GM10847 (cell line): ENCODE measurements around the gene ANKS1A.

ENCODE experiments used
- POLR2A ChIP-seq: IDR thresholded peaks from 2 replicates; pipeline ENCODE4 v1.6.1; 2011; ENCODE audit not compliant: insufficient read length; ENCODE audit errors: extremely low read depth

ANKS1A gene

GRCh38 chr6:34930221-34930620 lies 41.2 kb downstream of the ANKS1A start:
- TF ChIP-seq POLR2A = no peak

GRCh38 chr6:34934516-34934915 lies 45.5 kb downstream of the ANKS1A start:
- no peak for TF ChIP-seq POLR2A

- no peak for TF ChIP-seq POLR2A
Measured at GRCh38 chr6:34938268-34938667, 49.2 kb downstream of the ANKS1A start.

DNA sequence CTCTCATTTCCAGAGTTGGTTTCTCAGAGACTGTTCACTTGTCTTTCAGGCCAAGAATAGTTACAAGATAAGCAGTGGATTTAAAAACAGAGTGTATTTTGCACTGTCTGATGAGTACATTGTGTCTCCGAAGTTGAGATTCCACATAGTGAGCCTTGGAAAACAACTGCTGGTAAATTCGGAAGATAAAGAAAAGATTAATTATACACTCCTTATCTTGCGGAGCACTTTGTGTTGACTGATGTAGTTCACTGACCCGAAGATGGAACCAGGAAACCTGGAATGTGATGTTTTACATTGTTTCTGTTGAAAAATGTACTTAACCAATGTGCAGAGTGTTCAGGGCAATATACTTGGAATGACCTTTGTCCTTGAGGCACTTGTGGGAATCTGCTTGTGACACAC lies 51.0 kb downstream of the ANKS1A start:
- TF ChIP-seq POLR2A = no peak

DNA sequence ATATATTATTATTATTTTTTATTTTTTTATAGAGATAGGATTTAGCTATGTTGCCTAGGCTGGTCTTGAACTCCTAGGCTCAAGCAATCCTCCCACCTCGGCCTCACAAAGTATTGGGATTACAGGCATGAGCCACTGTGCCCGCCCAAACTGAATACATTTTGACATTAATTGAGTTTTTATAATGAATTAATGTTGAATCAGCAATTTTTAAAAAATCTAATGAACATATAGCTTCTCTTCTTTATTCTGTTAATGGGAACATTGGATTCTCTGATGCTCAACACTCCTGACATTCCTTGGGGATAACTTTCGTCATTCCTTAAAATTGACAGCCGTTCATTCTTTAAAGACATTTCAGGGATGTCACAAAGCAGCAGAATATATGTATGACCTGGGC lies 52.4 kb downstream of the ANKS1A start:
- TF ChIP-seq POLR2A = no peak

GRCh38 chr6:34945317-34945716 lies 56.3 kb downstream of the ANKS1A start:
- no peak for TF ChIP-seq POLR2A

- TF ChIP-seq POLR2A = no peak
Measured at GRCh38 chr6:34947561-34947960, 58.5 kb downstream of the ANKS1A start.

GRCh38 chr6:34949636-34950035 lies 60.6 kb downstream of the ANKS1A start:
- TF ChIP-seq POLR2A = no peak

- TF ChIP-seq POLR2A = no peak
Measured at GRCh38 chr6:34950849-34951248, 61.8 kb downstream of the ANKS1A start.

GRCh38 chr6:34951731-34952130 lies 62.7 kb downstream of the ANKS1A start:
- TF ChIP-seq POLR2A = no peak

DNA sequence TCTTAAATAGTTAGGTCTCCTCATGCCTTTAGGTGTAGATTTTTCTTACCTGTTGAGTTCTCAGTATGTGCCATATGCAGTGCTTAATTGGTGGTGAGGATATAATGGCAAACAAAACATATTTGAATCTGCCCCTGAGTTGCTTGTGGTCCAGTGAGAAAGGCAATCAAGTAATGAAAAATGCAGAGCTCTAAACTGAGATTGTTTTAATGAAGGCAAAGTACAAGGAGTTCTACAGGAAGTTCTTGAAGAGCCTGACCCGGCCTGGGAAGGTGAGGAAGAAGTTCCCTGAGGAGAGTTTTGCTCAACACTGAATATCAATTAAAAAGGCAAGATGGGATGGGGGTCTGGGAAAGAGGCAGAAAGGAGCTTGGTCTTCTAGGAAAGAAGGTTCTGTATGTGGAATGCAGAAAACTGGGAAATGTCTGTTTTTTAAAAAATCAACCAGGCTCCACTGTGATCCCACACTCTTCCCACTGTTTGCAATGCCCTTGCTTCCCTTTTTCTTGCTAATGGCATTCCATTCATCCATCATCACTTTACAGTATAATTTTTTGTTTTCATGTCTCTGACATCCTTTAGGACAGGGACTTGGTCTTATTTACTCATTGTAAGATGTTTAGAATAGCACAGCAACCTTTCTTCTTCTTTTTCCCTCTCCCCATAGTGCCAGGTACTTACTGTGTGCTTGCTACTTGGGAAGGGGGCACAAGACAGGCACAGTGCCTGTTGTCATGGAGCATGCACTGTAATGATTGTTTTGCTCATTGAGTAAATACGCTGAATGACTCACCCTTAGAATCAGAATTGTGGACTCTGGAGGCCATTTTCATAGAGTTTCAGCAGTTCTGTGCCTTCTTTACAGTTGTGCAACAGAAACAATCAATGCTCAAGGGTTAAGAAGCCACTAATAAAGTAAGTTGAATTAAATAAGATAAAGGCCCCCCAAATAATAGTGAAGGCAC lies 64.3 kb downstream of the ANKS1A start:
- no peak for TF ChIP-seq POLR2A

DNA sequence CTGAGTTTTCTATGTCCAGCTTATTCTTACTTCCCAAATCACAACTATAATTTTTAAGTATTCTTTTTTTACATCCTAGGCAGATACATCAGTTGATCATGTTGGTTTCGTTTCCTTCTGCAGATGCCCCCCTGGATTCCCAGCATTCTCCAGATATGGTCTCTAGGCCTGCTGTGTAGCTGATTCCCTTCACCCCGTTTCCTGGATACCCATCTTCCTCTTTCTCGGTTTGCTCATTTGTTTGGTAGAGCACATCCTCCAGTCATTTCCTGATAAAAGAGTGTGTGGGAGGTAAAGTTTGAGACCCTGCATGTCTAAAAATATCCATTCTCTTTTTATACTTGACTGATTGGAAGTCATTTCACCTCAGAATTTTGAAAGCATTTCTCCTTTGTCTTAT lies 66.4 kb downstream of the ANKS1A start:
- no peak for TF ChIP-seq POLR2A

DNA sequence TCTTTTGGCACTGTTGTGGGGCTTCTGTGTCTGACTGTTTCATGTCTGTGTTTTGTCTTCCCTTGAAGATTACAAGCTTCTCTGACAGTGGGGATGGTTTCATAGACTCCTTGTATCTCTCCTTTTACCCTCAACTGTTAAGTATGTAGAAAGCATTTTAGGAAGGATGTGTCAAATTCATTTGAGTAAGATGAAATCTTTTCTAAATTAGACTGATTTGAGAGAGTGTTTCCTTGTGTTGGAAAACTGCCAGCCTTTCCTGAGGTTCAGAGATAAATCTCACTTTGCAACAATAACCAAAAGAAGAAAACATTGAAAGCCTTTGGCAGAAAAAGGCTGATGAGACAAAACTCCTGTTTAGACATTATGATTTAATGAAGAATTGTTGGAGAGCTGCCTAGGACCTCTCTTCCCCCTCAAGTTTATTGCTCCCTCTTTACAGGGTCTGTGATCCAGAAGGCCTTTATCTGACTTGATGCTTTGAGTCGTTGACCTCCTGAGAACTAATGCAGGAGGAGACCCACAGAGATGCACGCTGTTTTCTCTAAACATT lies 68.3 kb downstream of the ANKS1A start:
- TF ChIP-seq POLR2A = no peak

GRCh38 chr6:34958734-34959133 lies 69.7 kb downstream of the ANKS1A start:
- TF ChIP-seq POLR2A = no peak

DNA sequence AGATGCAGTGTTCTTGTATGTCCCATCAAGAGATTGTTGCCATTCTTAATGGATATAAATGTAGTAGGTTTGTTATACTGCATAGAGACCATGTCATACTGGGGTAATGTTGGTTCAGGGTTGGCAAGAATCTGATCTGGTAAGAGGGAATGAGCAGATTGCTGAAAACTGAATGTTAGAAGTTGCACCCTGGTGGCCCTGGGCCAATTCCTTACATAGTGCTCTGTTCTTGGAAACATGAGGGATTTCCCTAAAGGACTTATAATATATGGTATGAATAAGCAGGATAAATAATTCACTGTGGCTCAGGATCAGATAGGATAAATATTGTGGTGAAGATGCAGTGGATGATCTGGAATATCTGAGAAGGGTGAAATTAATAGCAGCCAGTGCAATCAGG lies 70.2 kb downstream of the ANKS1A start:
- no peak for TF ChIP-seq POLR2A

- no peak for TF ChIP-seq POLR2A
Measured at GRCh38 chr6:34961082-34961481, 72.0 kb downstream of the ANKS1A start.
